GM21526 (cell line): ENCODE measurements around the gene IFI27L1.

Experiments used
- ATAC-seq: cut with Tn5 transposase; IDR thresholded peaks from one replicate; pipeline ENCODE4 v1.9.1; 2021; ENCODE audit warnings: moderate library complexity; ENCODE audit not compliant: unreplicated experiment, low FRiP score

Gene IFI27L1

GRCh38 chr14:94080621-94081385 lies at the start of gene IFI27L1, which contains the start of gene DDX24:
Gene IFI27L1, plus strand, starts transcription at chr14:94081310. Its CDS starts 15,628 bp downstream, at chr14:94096938.
Gene DDX24, minus strand, starts transcription at chr14:94081202. Its CDS starts 1,460 bp downstream, at chr14:94079742.
- peak; percentile 98 for ATAC-seq

- no peak for ATAC-seq
Observed at GRCh38 chr14:94031883-94032279, 49.2 kb upstream of the IFI27L1 start.

GRCh38 chr14:94034886-94035285 lies 46.2 kb upstream of the IFI27L1 start:
- no peak for ATAC-seq

- ATAC-seq, result peak; percentile 87
Observed at GRCh38 chr14:94036313-94037167, 44.6 kb upstream of the IFI27L1 start.

- ATAC-seq, result no peak
Observed at GRCh38 chr14:94037954-94038353, 43.2 kb upstream of the IFI27L1 start.

- no peak for ATAC-seq
Observed at GRCh38 chr14:94038510-94038909, 42.6 kb upstream of the IFI27L1 start.

- ATAC-seq, result no peak
Observed at GRCh38 chr14:94038921-94039629, 42.0 kb upstream of the IFI27L1 start.

- no peak for ATAC-seq
Observed at GRCh38 chr14:94040247-94040646, 40.9 kb upstream of the IFI27L1 start.

GRCh38 chr14:94040796-94041195 lies 40.3 kb upstream of the IFI27L1 start:
- no peak for ATAC-seq

- ATAC-seq, result no peak
Observed at GRCh38 chr14:94041551-94042346, 39.4 kb upstream of the IFI27L1 start.

GRCh38 chr14:94042433-94043091 lies 38.5 kb upstream of the IFI27L1 start:
- ATAC-seq, result no peak

GRCh38 chr14:94043111-94043755 lies 37.9 kb upstream of the IFI27L1 start:
- no peak for ATAC-seq

- ATAC-seq, result no peak
Observed at GRCh38 chr14:94043756-94044475, 37.2 kb upstream of the IFI27L1 start.

- ATAC-seq, result no peak
Observed at GRCh38 chr14:94044476-94045091, 36.5 kb upstream of the IFI27L1 start.

GRCh38 chr14:94045101-94045500 lies 36.0 kb upstream of the IFI27L1 start:
- ATAC-seq, result no peak

- no peak for ATAC-seq
Observed at GRCh38 chr14:94045563-94046345, 35.4 kb upstream of the IFI27L1 start.

GRCh38 chr14:94046696-94047250 lies 34.3 kb upstream of the IFI27L1 start:
- ATAC-seq, result no peak
